HG02678 (cell line): Measurements from ENCODE around the gene GSK3B.
"Not testable (repeated sequence)": the region's sequence is repeated elsewhere in the genome, so short reads cannot be mapped to it uniquely, and the experiment has no call there.

Source experiments
- ATAC-seq: cut with Tn5 transposase; IDR thresholded peaks from one replicate; pipeline ENCODE4 v1.9.1; 2021; ENCODE audit warnings: mild to moderate bottlenecking, moderate library complexity; ENCODE audit not compliant: unreplicated experiment

GSK3B gene

GRCh38 chr3:120057626-120058025 is 36.6 kb downstream of the GSK3B start:
- ATAC-seq: peak; percentile 66

- ATAC-seq: no peak
Observed at GRCh38 chr3:120057029-120057428, 37.2 kb downstream of the GSK3B start.

DNA sequence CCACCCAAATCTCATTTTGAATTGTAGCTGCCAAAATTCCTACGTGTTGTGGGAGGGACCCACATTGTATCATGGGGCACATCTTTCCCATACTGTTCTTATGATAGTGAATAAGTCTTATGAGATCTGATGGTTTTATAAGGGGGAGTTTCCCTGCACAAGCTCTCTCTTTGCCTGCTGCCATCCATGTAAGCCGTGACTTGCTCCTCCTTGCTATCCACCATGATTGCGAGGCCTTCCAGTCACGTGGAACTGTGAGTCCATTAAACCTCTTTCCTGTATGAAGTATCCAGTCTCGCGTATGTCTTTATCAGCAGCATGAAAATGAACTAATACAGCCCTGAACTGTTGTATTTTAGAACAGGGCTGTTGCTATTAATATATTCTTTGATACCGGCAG is 40.6 kb downstream of the GSK3B start:
- ATAC-seq: not testable (repeated sequence)

- ATAC-seq: peak; percentile 40
Observed at GRCh38 chr3:120052677-120053076, 41.6 kb downstream of the GSK3B start.

DNA sequence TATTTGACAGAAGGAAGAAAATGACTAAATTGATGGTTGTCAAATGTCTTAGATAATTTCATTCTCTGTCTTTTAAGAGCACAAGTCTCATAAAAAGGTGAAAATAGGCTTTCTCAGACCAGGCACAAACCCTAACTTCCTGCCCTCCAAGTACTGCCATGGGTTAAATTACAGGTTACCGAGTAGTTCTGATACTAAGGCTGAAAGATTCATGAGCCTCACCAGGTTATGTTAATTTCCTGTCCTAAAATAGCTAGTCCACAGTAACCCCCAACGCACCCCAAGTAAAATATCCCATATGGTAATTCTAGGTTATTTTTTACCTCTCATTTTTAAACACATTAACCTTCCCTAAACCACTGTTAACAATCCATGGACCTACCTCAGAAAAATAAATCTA is 42.0 kb downstream of the GSK3B start:
- ATAC-seq: peak; percentile 76

DNA sequence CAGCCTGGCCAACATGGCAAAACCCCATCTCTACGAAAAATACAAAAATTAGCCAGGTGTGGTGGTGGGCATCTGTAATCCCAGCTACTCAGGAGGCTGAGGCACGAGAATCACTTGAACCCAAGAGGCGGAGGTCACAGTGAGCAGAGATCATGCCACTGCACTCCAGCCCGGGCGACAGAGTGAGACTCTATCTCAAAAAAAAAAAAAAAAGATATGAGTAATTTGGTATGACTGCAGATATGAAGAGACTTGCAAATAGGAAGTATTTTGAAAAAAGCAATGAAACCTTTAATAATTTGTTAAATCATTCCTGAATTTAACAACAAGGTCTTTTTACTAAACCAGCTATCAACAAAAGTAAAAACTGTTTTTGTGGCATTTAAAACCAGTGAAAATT is 42.7 kb downstream of the GSK3B start:
- ATAC-seq: not testable (repeated sequence)

DNA sequence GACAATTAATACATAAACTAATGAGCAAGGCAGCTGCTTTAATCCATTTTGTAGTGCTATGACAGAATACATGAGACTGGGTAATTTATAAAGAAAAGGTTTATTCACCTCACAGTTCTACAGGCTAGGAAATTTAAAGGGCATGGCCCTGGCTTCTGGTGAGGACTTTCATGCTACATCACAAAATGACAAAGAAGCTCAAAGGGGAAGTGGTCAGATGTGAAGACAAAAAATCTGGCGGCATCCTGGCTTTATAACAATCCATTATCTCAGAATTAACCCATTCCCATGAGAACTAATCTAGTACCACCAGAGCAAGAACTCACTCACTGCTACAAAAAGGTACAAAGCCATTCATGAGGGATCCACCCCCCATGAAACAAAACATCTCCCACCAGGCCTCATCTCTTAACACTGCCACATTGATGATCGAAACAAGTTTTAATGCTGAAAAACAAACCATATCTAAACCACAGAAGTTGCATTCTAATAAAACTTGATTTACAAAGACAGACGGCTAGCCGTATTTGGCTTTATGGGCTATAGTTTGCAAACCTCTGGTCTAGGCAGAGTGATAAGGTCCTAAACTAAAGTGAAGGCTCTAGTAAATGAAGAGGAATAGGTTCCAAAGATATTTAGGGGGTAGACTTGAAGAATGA is 44.2 kb downstream of the GSK3B start:
- no peak for ATAC-seq

- no peak for ATAC-seq
Observed at GRCh38 chr3:120049072-120049471, 45.2 kb downstream of the GSK3B start.

DNA sequence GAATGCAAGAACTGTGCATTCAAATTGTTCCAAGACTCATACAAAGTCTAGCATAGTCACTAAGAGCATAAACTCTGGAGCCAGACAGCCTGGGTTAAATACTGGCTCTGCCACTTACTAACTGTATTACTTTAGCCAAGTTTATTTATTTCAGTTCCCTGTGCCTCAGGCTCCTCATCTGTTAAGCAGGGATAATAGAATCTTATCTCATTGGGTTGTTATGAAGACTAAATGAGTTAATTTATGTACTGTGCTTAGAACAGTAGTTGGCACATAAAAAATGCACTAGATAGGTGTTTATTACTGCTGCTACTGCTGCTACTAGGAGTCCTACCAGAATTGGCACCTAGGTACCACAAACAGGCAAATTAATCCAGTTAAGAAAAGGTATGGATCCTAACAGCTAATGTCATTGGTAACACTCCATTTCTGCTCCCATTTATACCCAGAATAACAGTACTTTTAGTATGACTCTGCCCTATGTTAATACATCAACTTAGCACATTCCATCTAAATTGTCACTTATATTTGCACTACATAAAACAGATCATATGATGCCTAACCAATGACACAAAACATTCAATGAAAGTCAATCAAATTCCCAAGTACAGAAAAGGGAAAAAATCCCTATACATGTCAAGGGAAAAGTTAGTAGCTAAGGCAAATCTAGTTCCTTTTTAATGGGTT is 45.7 kb downstream of the GSK3B start:
- ATAC-seq: no peak

- ATAC-seq: no peak
Observed at GRCh38 chr3:120047686-120048085, 46.6 kb downstream of the GSK3B start.

- no peak for ATAC-seq
Observed at GRCh38 chr3:120040813-120041377, 53.4 kb downstream of the GSK3B start.

DNA sequence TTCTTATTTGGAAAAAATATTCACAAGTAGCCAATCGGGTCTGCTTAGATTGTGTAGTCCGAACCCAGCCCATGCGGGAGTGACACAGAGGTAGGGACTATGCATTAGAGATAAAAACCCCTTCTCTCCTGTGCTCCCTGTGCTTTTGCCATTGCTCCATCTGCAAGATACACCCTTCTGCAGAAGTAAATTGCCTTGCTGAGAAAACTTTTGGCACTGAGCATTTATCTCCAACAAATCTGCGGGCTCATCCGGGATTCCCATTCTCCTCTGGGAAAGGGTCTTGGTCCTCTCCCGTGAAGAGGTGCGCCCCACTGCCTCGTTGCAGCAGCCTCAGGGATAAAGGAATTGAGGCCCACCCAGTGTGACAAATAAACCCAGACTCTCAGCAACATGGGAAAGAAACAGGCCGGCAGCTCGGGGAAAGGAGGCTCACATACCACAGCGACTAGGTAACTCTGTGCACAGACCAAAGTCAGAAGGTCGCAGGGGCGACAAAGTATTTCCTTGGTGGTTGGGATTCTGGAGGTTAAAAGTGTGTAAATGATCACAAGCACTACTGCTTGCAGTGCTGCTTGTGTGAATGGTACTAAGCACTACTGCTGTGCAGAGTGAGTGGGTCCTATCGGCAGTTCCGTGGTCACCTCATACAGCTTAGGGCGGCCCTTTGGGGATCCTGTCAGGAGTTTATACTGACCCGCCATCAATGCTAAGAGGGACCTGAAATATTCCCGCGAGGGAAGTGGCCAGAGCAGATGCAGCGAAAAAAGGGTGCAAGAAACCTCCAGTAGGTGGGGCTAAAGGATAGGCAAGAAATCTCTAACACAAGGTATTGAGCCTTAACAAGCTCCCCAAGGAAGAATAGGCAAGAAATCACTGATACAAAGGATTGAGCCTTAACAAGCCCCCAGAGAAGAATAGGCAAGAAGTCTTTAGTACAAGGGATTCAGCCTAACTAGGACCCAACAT is 54.3 kb downstream of the GSK3B start:
- no peak for ATAC-seq

GRCh38 chr3:120033596-120033995 is 60.7 kb downstream of the GSK3B start:
- ATAC-seq: no peak

DNA sequence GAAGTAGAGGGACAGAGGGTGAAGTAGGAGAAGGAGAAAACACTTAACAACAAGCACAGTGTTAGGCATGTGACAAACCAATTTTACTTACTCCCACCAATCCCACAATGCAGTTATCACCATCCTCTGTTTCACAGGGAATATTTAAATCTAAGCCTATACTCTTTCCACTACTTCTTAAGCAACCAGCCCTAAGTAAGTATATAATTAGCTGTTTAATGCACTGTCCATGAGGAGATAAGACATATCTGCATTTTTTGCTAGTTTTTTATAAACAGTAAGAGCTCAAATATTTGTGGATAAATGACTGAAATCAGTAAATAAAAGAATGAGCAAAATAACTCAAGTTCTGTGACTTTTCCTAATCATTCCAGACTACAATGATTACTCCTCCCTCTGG is 62.7 kb downstream of the GSK3B start:
- no peak for ATAC-seq

DNA sequence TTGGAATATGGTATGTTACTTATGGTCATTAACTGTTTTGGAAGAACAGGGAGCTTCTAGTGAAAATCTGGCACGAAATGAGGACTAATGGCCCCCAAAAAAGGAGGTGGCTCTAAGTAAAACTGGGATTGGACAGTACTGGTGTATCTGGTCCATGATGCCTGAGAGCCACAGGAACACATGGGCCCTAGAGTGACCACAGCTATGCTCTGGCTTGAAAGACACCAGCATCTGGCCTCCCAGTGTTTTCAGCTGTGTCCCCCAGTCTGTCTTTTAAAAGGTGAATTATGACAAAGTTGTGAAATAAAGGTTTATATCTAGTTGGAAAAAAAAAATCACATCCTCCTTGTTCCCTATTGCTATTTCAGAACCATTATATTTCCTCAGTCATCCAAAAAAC is 64.5 kb downstream of the GSK3B start:
- ATAC-seq: no peak

- ATAC-seq: no peak
Observed at GRCh38 chr3:120028271-120029047, 65.8 kb downstream of the GSK3B start.

GRCh38 chr3:120027226-120027625 is 67.0 kb downstream of the GSK3B start:
- no peak for ATAC-seq

DNA sequence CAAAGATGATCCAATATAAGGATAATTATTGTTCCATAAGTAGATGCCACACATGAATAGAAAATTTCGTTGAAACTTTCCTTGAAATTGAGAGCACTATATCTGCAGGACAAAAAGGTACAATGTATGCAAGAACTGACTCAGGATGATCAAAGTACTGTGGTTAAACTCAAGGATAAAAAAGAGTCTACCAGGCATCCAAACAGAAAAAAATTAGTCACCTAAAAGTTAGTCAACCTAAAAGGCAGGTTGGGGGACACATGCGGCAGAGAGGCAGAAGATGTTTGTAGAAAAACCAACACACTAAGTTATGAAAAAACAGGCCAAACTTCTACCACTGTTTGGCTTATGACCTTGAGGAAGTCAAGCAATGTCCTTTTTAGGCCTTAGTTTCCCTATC is 68.7 kb downstream of the GSK3B start:
- no peak for ATAC-seq

GRCh38 chr3:120024103-120024502 is 70.1 kb downstream of the GSK3B start:
- ATAC-seq: no peak

GRCh38 chr3:120022729-120023128 is 71.5 kb downstream of the GSK3B start:
- no peak for ATAC-seq
